Measurements from ENCODE around the gene SSH2.

DNA sequence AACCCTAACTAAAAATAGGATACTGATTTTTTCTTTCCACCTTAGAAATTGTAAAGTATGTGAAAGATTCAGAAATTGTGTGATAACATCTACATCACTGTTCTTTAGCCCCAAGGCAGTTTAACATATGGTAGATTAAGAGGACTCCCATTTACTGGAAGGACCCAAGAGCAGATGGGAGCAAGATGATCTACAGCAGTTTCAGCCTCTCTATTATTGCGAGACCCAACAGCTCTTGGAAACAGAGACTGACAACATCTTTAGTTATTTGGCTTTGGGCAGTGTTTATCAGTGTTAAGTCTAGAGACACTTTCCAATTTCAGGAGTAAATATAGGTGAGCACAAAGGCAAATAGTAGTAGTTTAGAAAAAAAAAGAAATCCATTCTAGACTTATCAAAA is 182.4 kb downstream of the SSH2 start:
- no peak for TF ChIP-seq HNF4G (IDR thresholded peaks at IDR 0.05)
- no peak for TF ChIP-seq CTCF (IDR thresholded peaks at IDR 0.05; ENCODE audit: low read depth, low read length, missing input control)
- no peak for TF ChIP-seq FOXA1 (IDR thresholded peaks at IDR 0.05)
- no peak for TF ChIP-seq ATF3 (IDR thresholded peaks at IDR 0.05)
- no peak for TF ChIP-seq YY1 (IDR thresholded peaks at IDR 0.05)
- no peak for TF ChIP-seq EGR1 (IDR thresholded peaks at IDR 0.05; ENCODE audit: low read depth in 2 of 2)
- TF ChIP-seq GABPA (IDR thresholded peaks at IDR 0.05 in 1 of 2, conservative IDR thresholded peaks at IDR 0.05 in 1 of 2): no peak
- no peak for TF ChIP-seq REST (IDR thresholded peaks at IDR 0.05)
- no peak for TF ChIP-seq HNF4A (conservative IDR thresholded peaks at IDR 0.05)
- TF ChIP-seq SP1 (IDR thresholded peaks at IDR 0.05): no peak
- TF ChIP-seq ZBTB33 (IDR thresholded peaks at IDR 0.05): no peak
- TF ChIP-seq, protein P1, sequence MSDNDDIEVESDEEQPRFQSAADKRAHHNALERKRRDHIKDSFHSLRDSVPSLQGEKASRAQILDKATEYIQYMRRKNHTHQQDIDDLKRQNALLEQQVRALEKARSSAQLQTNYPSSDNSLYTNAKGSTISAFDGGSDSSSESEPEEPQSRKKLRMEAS (IDR thresholded peaks at IDR 0.05): no peak
- no peak for TF ChIP-seq TAF1 (conservative IDR thresholded peaks at IDR 0.05)
- TF ChIP-seq JUND (IDR thresholded peaks at IDR 0.05): no peak
